D721Med (cell line): ENCODE results near the gene ADAMTS3.

ENCODE experiments used
- DNase-seq: peaks from one replicate; pipeline ENCODE4 v3.0.0; 2011; ENCODE audit warnings: low spot score; ENCODE audit not compliant: insufficient read length
- FAIRE-seq: peaks from 2 replicates; lab custom pipeline; 2011; peaks lifted over from hg19 to GRCh38; lab: Jason Lieb, UNC
- CTCF ChIP-seq: IDR thresholded peaks from 2 replicates; pipeline ENCODE4 v1.5.1; 2012; ENCODE audit warnings: mild to moderate bottlenecking, control low read depth; ENCODE audit not compliant: insufficient read depth; ENCODE audit errors: missing control alignments

The ADAMTS3 gene

GRCh38 chr4:72568959-72569718 lies at the start of gene ADAMTS3:
ADAMTS3 (minus strand) TSS chr4:72569221; CDS start chr4:72568762, 459 bp downstream.
- no peak for TF ChIP-seq CTCF
- DNase-seq (peak; percentile 54), FAIRE-seq (no peak)

- TF ChIP-seq CTCF = no peak
- DNase-seq = no peak
- FAIRE-seq = no peak
Observed at GRCh38 chr4:72613959-72614358, 44.9 kb upstream of the ADAMTS3 start.

GRCh38 chr4:72606751-72607150 lies 37.7 kb upstream of the ADAMTS3 start:
- DNase-seq (no peak), FAIRE-seq (no peak)
- TF ChIP-seq CTCF = no peak

GRCh38 chr4:72604324-72604723 lies 35.3 kb upstream of the ADAMTS3 start:
- no peak for TF ChIP-seq CTCF
- FAIRE-seq = no peak
- no peak for DNase-seq

GRCh38 chr4:72602396-72603376 lies 33.7 kb upstream of the ADAMTS3 start:
- no peak for DNase-seq

GRCh38 chr4:72591547-72592454 lies 22.8 kb upstream of the ADAMTS3 start:
- FAIRE-seq (no peak), DNase-seq (no peak)
- TF ChIP-seq CTCF = no peak

More at GRCh38 chr4:72602396-72603376, 33.7 kb upstream of the ADAMTS3 start:
- TF ChIP-seq CTCF = no peak
- FAIRE-seq = no peak
